ENCODE data around the gene PDCL3.

The PDCL3 gene

GRCh38 chr2:100612388-100613000, 49.7 kb downstream of the PDCL3 start:
- ATAC-seq (no peak), DNase-seq (no peak)
- Mint-ChIP-seq H3K27me3 (peaks cover 2% of the 10 kb centered on the region), H3K4me3 (no peak overlapping the region), H3K27ac (no peak overlapping the region), H3K9me3 (no peaks in the 10 kb centered on the region), H3K4me1 (peaks cover 3% of the 10 kb centered on the region), H3K36me3 (ENCODE audit: low read depth) (no peaks in the 10 kb centered on the region)

- Mint-ChIP-seq H3K4me1 (peaks cover 3% of the 10 kb centered on the region), H3K27ac (no peak overlapping the region), H3K4me3 (no peak overlapping the region), H3K9me3 (no peaks in the 10 kb centered on the region), H3K36me3 (ENCODE audit: low read depth) (no peaks in the 10 kb centered on the region), H3K27me3 (peaks cover 2% of the 10 kb centered on the region)
- DNase-seq: no peak
- no peak for ATAC-seq
Observed at GRCh38 chr2:100613719-100614118, 50.9 kb downstream of the PDCL3 start.

GRCh38 chr2:100614455-100615000, 51.7 kb downstream of the PDCL3 start:
- Mint-ChIP-seq H3K9me3 (no peaks in the 10 kb centered on the region), H3K4me1 (peaks cover 3% of the 10 kb centered on the region), H3K27me3 (peaks cover 2% of the 10 kb centered on the region), H3K27ac (no peak overlapping the region), H3K4me3 (no peak overlapping the region), H3K36me3 (ENCODE audit: low read depth) (no peaks in the 10 kb centered on the region)
- ATAC-seq (no peak), DNase-seq (no peak)

GRCh38 chr2:100615471-100615870, 52.7 kb downstream of the PDCL3 start:
- Mint-ChIP-seq H3K36me3 (ENCODE audit: low read depth) (no peaks in the 10 kb centered on the region), H3K4me1 (peaks cover 3% of the 10 kb centered on the region), H3K27me3 (peaks cover 2% of the 10 kb centered on the region), H3K9me3 (no peaks in the 10 kb centered on the region), H3K27ac (no peak overlapping the region), H3K4me3 (no peak overlapping the region)
- ATAC-seq (no peak), DNase-seq (no peak)

- H3K27me3 Mint-ChIP-seq: peaks cover 2% of the 10 kb centered on the region
- DNase-seq (no peak), ATAC-seq (no peak)
- peaks cover under 1% of the 10 kb centered on the region for H3K9me3 Mint-ChIP-seq
- H3K4me3 Mint-ChIP-seq: no peak overlapping the region
- no peak overlapping the region for H3K27ac Mint-ChIP-seq
- no peaks in the 10 kb centered on the region for H3K36me3 Mint-ChIP-seq (ENCODE audit: low read depth)
- H3K4me1 Mint-ChIP-seq: peaks cover 3% of the 10 kb centered on the region
Observed at GRCh38 chr2:100615886-100616285, 53.1 kb downstream of the PDCL3 start.

GRCh38 chr2:100616841-100617390, 54.1 kb downstream of the PDCL3 start:
- ATAC-seq: no peak
- Mint-ChIP-seq H3K9me3 (peaks cover 4% of the 10 kb centered on the region), H3K27ac (no peak overlapping the region), H3K4me3 (no peak overlapping the region), H3K27me3 (peaks cover 2% of the 10 kb centered on the region), H3K36me3 (ENCODE audit: low read depth) (no peaks in the 10 kb centered on the region), H3K4me1 (peaks cover 3% of the 10 kb centered on the region)
- DNase-seq: no peak

GRCh38 chr2:100619951-100620350, 57.2 kb downstream of the PDCL3 start:
- H3K27me3 Mint-ChIP-seq: peaks cover 2% of the 10 kb centered on the region
- peaks cover 8% of the 10 kb centered on the region for H3K9me3 Mint-ChIP-seq
- no peak for ATAC-seq
- DNase-seq: no peak
- no peaks in the 10 kb centered on the region for H3K36me3 Mint-ChIP-seq (ENCODE audit: low read depth)
- no peak overlapping the region for H3K4me3 Mint-ChIP-seq
- H3K27ac Mint-ChIP-seq: no peak overlapping the region
- H3K4me1 Mint-ChIP-seq: peaks cover 3% of the 10 kb centered on the region

GRCh38 chr2:100620481-100620880, 57.7 kb downstream of the PDCL3 start:
- ATAC-seq: no peak
- no peaks in the 10 kb centered on the region for H3K36me3 Mint-ChIP-seq (ENCODE audit: low read depth)
- H3K27ac Mint-ChIP-seq: no peak overlapping the region
- peaks cover 2% of the 10 kb centered on the region for H3K27me3 Mint-ChIP-seq
- H3K4me3 Mint-ChIP-seq: no peak overlapping the region
- peaks cover 3% of the 10 kb centered on the region for H3K4me1 Mint-ChIP-seq
- peaks cover 8% of the 10 kb centered on the region for H3K9me3 Mint-ChIP-seq
- no peak for DNase-seq

GRCh38 chr2:100621371-100621951, 58.7 kb downstream of the PDCL3 start:
- Mint-ChIP-seq H3K27me3 (peaks cover 2% of the 10 kb centered on the region), H3K4me3 (no peak overlapping the region), H3K4me1 (peaks cover 3% of the 10 kb centered on the region), H3K27ac (no peak overlapping the region), H3K36me3 (ENCODE audit: low read depth) (no peaks in the 10 kb centered on the region), H3K9me3 (peaks cover 8% of the 10 kb centered on the region)
- DNase-seq (no peak), ATAC-seq (no peak)

GRCh38 chr2:100623033-100623715, 60.4 kb downstream of the PDCL3 start:
- Mint-ChIP-seq H3K4me3 (no peak overlapping the region), H3K27ac (no peak overlapping the region), H3K36me3 (ENCODE audit: low read depth) (no peaks in the 10 kb centered on the region), H3K27me3 (no peaks in the 10 kb centered on the region), H3K9me3 (peaks cover 8% of the 10 kb centered on the region), H3K4me1 (no peaks in the 10 kb centered on the region)
- DNase-seq (no peak), ATAC-seq (no peak)

GRCh38 chr2:100623930-100624329, 61.1 kb downstream of the PDCL3 start:
- H3K4me3 Mint-ChIP-seq: no peak overlapping the region
- H3K36me3 Mint-ChIP-seq (ENCODE audit: low read depth): no peaks in the 10 kb centered on the region
- H3K27ac Mint-ChIP-seq: no peak overlapping the region
- ATAC-seq (no peak), DNase-seq (no peak)
- H3K27me3 Mint-ChIP-seq: no peaks in the 10 kb centered on the region
- H3K9me3 Mint-ChIP-seq: peaks cover 8% of the 10 kb centered on the region
- H3K4me1 Mint-ChIP-seq: no peaks in the 10 kb centered on the region

GRCh38 chr2:100624536-100624935, 61.7 kb downstream of the PDCL3 start:
- ATAC-seq: no peak

GRCh38 chr2:100625717-100626116, 62.9 kb downstream of the PDCL3 start:
- Mint-ChIP-seq H3K36me3 (ENCODE audit: low read depth) (no peaks in the 10 kb centered on the region), H3K4me3 (no peak overlapping the region), H3K27me3 (no peaks in the 10 kb centered on the region), H3K9me3 (peaks cover 8% of the 10 kb centered on the region), H3K4me1 (peaks cover 6% of the 10 kb centered on the region), H3K27ac (no peak overlapping the region)
- ATAC-seq: no peak
- no peak for DNase-seq

More at GRCh38 chr2:100624536-100624935, 61.7 kb downstream of the PDCL3 start:
- H3K9me3 Mint-ChIP-seq: peaks cover 8% of the 10 kb centered on the region
- H3K4me1 Mint-ChIP-seq: no peaks in the 10 kb centered on the region
- H3K27me3 Mint-ChIP-seq: no peaks in the 10 kb centered on the region
- H3K36me3 Mint-ChIP-seq (ENCODE audit: low read depth): no peaks in the 10 kb centered on the region
- DNase-seq: no peak
- no peak overlapping the region for H3K27ac Mint-ChIP-seq
- no peak overlapping the region for H3K4me3 Mint-ChIP-seq
